Raji (cell line): ENCODE measurements around the gene NAAA.

ENCODE experiments used
- POLR2A ChIP-seq: IDR thresholded peaks from 2 replicates; pipeline ENCODE4 v1.6.1; 2011; ENCODE audit warnings: low read depth, low read length, control low read depth; ENCODE audit not compliant: insufficient read depth

NAAA gene

DNA sequence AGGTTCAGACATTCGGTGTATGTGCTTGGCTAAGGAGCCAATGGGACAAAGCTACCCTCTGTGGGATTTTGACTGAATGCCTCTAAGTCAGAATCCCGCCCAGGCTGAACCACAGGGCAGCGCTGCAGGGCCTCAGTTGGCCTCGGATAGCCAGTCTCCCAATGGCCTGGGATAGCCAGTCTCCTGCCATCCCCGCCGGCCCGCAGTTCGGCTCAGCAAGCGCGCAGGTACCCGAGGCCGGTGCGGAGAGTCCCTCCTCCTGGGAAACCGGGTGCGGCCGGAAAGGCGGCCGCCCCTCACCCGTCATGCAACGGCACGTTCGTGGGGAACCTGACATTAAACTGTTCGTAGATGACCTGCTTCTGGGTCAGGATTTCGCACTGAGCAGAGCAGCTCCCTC, 54.7 kb downstream of the NAAA start:
- no peak for TF ChIP-seq POLR2A

GRCh38 chr4:75881476-75881875, 59.3 kb downstream of the NAAA start:
- no peak for TF ChIP-seq POLR2A

GRCh38 chr4:75880278-75880677, 60.5 kb downstream of the NAAA start:
- TF ChIP-seq POLR2A: no peak

GRCh38 chr4:75878246-75878756, 62.5 kb downstream of the NAAA start:
- TF ChIP-seq POLR2A: no peak

- TF ChIP-seq POLR2A: no peak
Observed at GRCh38 chr4:75876218-75876617, 64.6 kb downstream of the NAAA start.

DNA sequence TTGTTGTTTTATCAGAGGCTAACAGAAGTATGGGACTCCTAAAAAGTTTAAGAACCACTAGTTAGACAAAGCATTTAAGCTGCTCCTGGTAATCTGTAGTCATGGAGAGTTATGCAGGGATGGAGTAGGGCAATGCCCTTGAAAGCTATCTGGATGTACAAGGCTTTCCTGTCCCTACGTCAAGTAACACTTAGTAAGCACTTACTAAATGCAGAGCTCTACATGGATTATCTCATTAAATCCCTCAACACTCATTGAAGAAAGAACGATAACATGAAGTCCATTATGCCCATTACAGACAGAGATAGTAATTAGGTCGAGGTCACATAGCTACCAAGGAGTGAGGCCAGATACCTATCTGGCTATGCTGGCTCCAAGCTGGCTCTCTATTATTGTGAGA, 71.7 kb downstream of the NAAA start:
- no peak for TF ChIP-seq POLR2A

GRCh38 chr4:75867130-75867529, 73.7 kb downstream of the NAAA start:
- TF ChIP-seq POLR2A: no peak
